H1 (cell line): ENCODE results near the gene ATP5MC3. TPM values are rescaled to one million over a fixed set of nuclear protein-coding genes. Genes with fewer than 3 reads are reported as not detected.

Source experiments
- CTCF ChIA-PET: fragments of 300-600 bp; sonication (Branson Sonifier 250); formaldehyde crosslinking; loops from one replicate; lab custom pipeline; 2021; ENCODE audit not compliant: partially characterized antibody; lab: Charles Lee
- POLR2A ChIA-PET: fragments of 300-600 bp; sonication (Branson Sonifier 250); formaldehyde crosslinking; loops from one replicate; lab custom pipeline; 2021; ENCODE audit warnings: inconsistent platforms; ENCODE audit not compliant: partially characterized antibody; lab: Charles Lee
- DNase-seq, 2 experiments: peaks; one replicate each; pipeline versions ENCODE4 v3.0.0 to v3.0.0-alpha.2; 2010 to 2022; ENCODE audit warnings: low spot score in 2 of 2, low read depth in 1 of 2, mixed read lengths in 1 of 2
- FAIRE-seq: peaks from 2 replicates; lab custom pipeline; 2011; peaks lifted over from hg19 to GRCh38; lab: Jason Lieb, UNC
- H2AFZ ChIP-seq: 2 replicates; pipeline ENCODE4 v1.8.1; 2012; ENCODE audit warnings: low read length, inconsistent platforms
- H2AK5ac ChIP-seq: 2 replicates; pipeline ENCODE4 v1.6.1; 2013; ENCODE audit warnings: low read depth, low read length
- H2BK120ac ChIP-seq: replicated peaks from 2 replicates; pipeline ENCODE3; 2013; ENCODE audit warnings: low read depth, low read length, inconsistent platforms
- H2BK12ac ChIP-seq: 2 replicates; pipeline ENCODE4 v1.6.1; 2013; ENCODE audit warnings: low read depth, low read length
- H2BK15ac ChIP-seq: 2 replicates; pipeline ENCODE4 v1.6.1; 2013; ENCODE audit warnings: low read length
- H2BK20ac ChIP-seq: 2 replicates; pipeline ENCODE4 v1.6.1; 2013; ENCODE audit warnings: low read length
- H2BK5ac ChIP-seq: 2 replicates; pipeline ENCODE4 v1.6.1; 2013; ENCODE audit warnings: low read depth, low read length
- H3K14ac ChIP-seq: 2 replicates; pipeline ENCODE4 v1.6.1; 2013; ENCODE audit warnings: inconsistent platforms; ENCODE audit not compliant: insufficient read length
- H3K18ac ChIP-seq: 2 replicates; pipeline ENCODE4 v1.6.1; 2013; ENCODE audit warnings: low read length; ENCODE audit errors: extremely low read depth
- H3K23ac ChIP-seq: 2 replicates; pipeline ENCODE4 v1.6.1; 2013; ENCODE audit warnings: inconsistent platforms; ENCODE audit not compliant: insufficient read length
- H3K23me2 ChIP-seq: 2 replicates; pipeline ENCODE4 v1.6.1; 2013; ENCODE audit warnings: low read depth, low read length
- H3K27ac ChIP-seq: 2 replicates; pipeline ENCODE4 v1.6.1; 2011; ENCODE audit warnings: low read depth, low read length, inconsistent platforms
- H3K27me3 ChIP-seq, 4 experiments: replicated peaks in 1 of 4; 1 replicate in 1 of 4; 2 replicates in 3 of 4; pipeline versions ENCODE4 v1.6.1 to v1.8.1; 2011 to 2013; ENCODE audit warnings: low read length in 3 of 4, mild to moderate bottlenecking in 3 of 4, inconsistent platforms in 2 of 4, mixed read lengths in 2 of 4, moderate library complexity in 1 of 4; ENCODE audit not compliant: control insufficient read depth in 3 of 4, insufficient read depth in 3 of 4; ENCODE audit errors: extremely low read depth in 1 of 4
- H3K36me3 ChIP-seq, 4 experiments: 2 replicates each; pipeline versions ENCODE4 v1.6.1 to v1.8.1; 2011 to 2013; ENCODE audit warnings: mild to moderate bottlenecking in 4 of 4, low read length in 3 of 4, moderate library complexity in 2 of 4, control low read depth in 1 of 4, inconsistent platforms in 1 of 4; ENCODE audit not compliant: insufficient read depth in 4 of 4, control insufficient read depth in 2 of 4
- H3K4ac ChIP-seq: replicated peaks from 2 replicates; pipeline ENCODE3; 2013; ENCODE audit warnings: low read length, low read depth, mixed read lengths, inconsistent platforms; ENCODE audit not compliant: insufficient read length
- H3K4me1 ChIP-seq, 4 experiments: replicated peaks in 1 of 4; 1 replicate in 1 of 4; 2 replicates in 3 of 4; pipeline versions ENCODE4 v1.6.1 to v1.8.1; 2011 to 2013; ENCODE audit warnings: low read length in 3 of 4, inconsistent platforms in 2 of 4, mixed read lengths in 1 of 4; ENCODE audit not compliant: insufficient read depth in 4 of 4, control insufficient read depth in 3 of 4
- H3K4me2 ChIP-seq, 2 experiments: 2 replicates each; pipeline versions ENCODE4 v1.6.1 to v1.8.1; 2011 to 2013; ENCODE audit warnings: low read depth in 2 of 2, low read length in 2 of 2, control low read depth in 1 of 2, inconsistent platforms in 1 of 2, mild to moderate bottlenecking in 1 of 2; ENCODE audit not compliant: insufficient read depth in 1 of 2
- H3K4me3 ChIP-seq, 4 experiments: fragments of 200-600, 300-600 bp in 1 of 4; sonication (generic), shearing (Covaris generic), sonication (Bioruptor Twin) in 1 of 4; 2 replicates each; pipeline versions ENCODE4 v1.5.1 to v1.8.1; 2011 to 2016; ENCODE audit warnings: low read length in 4 of 4, low read depth in 3 of 4, control low read depth in 2 of 4, inconsistent platforms in 2 of 4, mild to moderate bottlenecking in 2 of 4, mixed read lengths in 1 of 4, moderate library complexity in 1 of 4; ENCODE audit not compliant: insufficient read depth in 2 of 4; ENCODE audit errors: extremely low read depth in 1 of 4
- H3K56ac ChIP-seq: replicated peaks from 2 replicates; pipeline ENCODE3; 2013; ENCODE audit warnings: low read depth, mild to moderate bottlenecking, mixed read lengths, low read length, inconsistent platforms; ENCODE audit not compliant: insufficient read length
- H3K79me1 ChIP-seq: 2 replicates; pipeline ENCODE4 v1.6.1; 2013; ENCODE audit warnings: low read depth, low read length, control low read depth
- H3K79me2 ChIP-seq, 2 experiments: 2 replicates each; pipeline versions ENCODE4 v1.6.1 to v1.8.1; 2012 to 2013; ENCODE audit warnings: low read length in 2 of 2, mild to moderate bottlenecking in 2 of 2, inconsistent platforms in 1 of 2; ENCODE audit not compliant: insufficient read depth in 2 of 2, control insufficient read depth in 1 of 2
- H3K9ac ChIP-seq, 4 experiments: replicated peaks in 1 of 4; 1 replicate in 1 of 4; 2 replicates in 3 of 4; pipeline versions ENCODE4 v1.6.1 to v1.8.1; 2011 to 2013; ENCODE audit warnings: low read depth in 3 of 4, low read length in 3 of 4, control low read depth in 2 of 4, mild to moderate bottlenecking in 2 of 4, moderate library complexity in 2 of 4, inconsistent platforms in 1 of 4; ENCODE audit errors: extremely low read depth in 1 of 4
- H3K9me3 ChIP-seq, 2 experiments: 2 replicates each; pipeline versions ENCODE4 v1.6.1 to v1.8.1; 2012 to 2013; ENCODE audit warnings: mild to moderate bottlenecking in 2 of 2, moderate library complexity in 2 of 2, control low read depth in 1 of 2, inconsistent platforms in 1 of 2, low read depth in 1 of 2, low read length in 1 of 2, mixed read lengths in 1 of 2; ENCODE audit not compliant: insufficient read depth in 2 of 2
- H4K20me1 ChIP-seq, 2 experiments: replicated peaks in 1 of 2; 2 replicates each; pipeline versions ENCODE3 to v1.8.1; 2011 to 2013; ENCODE audit warnings: inconsistent platforms in 2 of 2, low read length in 2 of 2, mild to moderate bottlenecking in 1 of 2; ENCODE audit not compliant: insufficient read depth in 2 of 2, control insufficient read depth in 1 of 2
- H4K5ac ChIP-seq: 2 replicates; pipeline ENCODE4 v1.6.1; 2013; ENCODE audit warnings: low read length, low read depth, mixed read lengths, inconsistent platforms; ENCODE audit not compliant: insufficient read length
- H4K8ac ChIP-seq: 2 replicates; pipeline ENCODE4 v1.8.0; 2013; ENCODE audit warnings: mild to moderate bottlenecking, moderate library complexity, low read length, inconsistent platforms; ENCODE audit not compliant: insufficient read depth; ENCODE audit errors: extremely low read depth
- H4K91ac ChIP-seq: replicated peaks from 2 replicates; pipeline ENCODE3; 2013; ENCODE audit warnings: low read length, mixed read lengths, inconsistent platforms; ENCODE audit not compliant: insufficient read length
- ASH2L ChIP-seq: fragments of 200-600, 300-600 bp; sonication (generic); IDR thresholded peaks from one replicate; pipeline ENCODE4 v1.7.1; 2017; ENCODE audit warnings: low read length
- ATF2 ChIP-seq: IDR thresholded peaks from 2 replicates; pipeline ENCODE4 v1.6.1; 2012; ENCODE audit warnings: low read length, inconsistent platforms
- BRCA1 ChIP-seq: IDR thresholded peaks from 2 replicates; pipeline ENCODE4 v1.6.1; 2012; ENCODE audit warnings: low read depth, low read length, improper control_type of control experiment
- CBX5 ChIP-seq: fragments of 300-800, 300-1000 bp; sonication (generic); IDR thresholded peaks from 2 replicates; pipeline ENCODE4 v1.7.1; 2016; ENCODE audit warnings: antibody characterized with exemption, low read length, low read depth
- CREB1 ChIP-seq: IDR thresholded peaks from 2 replicates; pipeline ENCODE4 v1.6.1; 2012; ENCODE audit warnings: inconsistent platforms
- EP300 ChIP-seq, 2 experiments: IDR thresholded peaks; 1 replicate in 1 of 2; 2 replicates in 1 of 2; pipeline ENCODE4 v1.6.1; 2011 to 2012; ENCODE audit warnings: low read depth in 2 of 2, low read length in 2 of 2, mild to moderate bottlenecking in 2 of 2, borderline replicate concordance in 1 of 2, inconsistent platforms in 1 of 2, moderate library complexity in 1 of 2
- GTF2F1 ChIP-seq: IDR thresholded peaks from 2 replicates; pipeline ENCODE4 v1.6.1; 2012; ENCODE audit warnings: low read depth, low read length, improper control_type of control experiment, borderline replicate concordance
- KDM1A ChIP-seq: fragments of 200-600, 300-600 bp; sonication (generic); IDR thresholded peaks from 2 replicates; pipeline ENCODE4 v1.7.1; 2016; ENCODE audit warnings: mild to moderate bottlenecking, low read length, borderline replicate concordance
- KDM4A ChIP-seq: IDR thresholded peaks from one replicate; pipeline ENCODE4 v1.7.1; 2012; ENCODE audit warnings: low read depth, mild to moderate bottlenecking, moderate library complexity, low read length, inconsistent platforms; ENCODE audit not compliant: severe bottlenecking
- MAFK ChIP-seq: IDR thresholded peaks from 2 replicates; pipeline ENCODE4 v1.6.1; 2012; ENCODE audit warnings: low read depth, mild to moderate bottlenecking, improper control_type of control experiment, low read length
- RXRA ChIP-seq: IDR thresholded peaks from 2 replicates; pipeline ENCODE4 v1.6.1; 2011; ENCODE audit warnings: low read depth, mild to moderate bottlenecking, low read length, moderate library complexity; ENCODE audit not compliant: insufficient read depth
- SRF ChIP-seq: IDR thresholded peaks from 2 replicates; pipeline ENCODE4 v1.6.1; 2011; ENCODE audit warnings: mild to moderate bottlenecking, low read depth, low read length, moderate library complexity
- TBP ChIP-seq: IDR thresholded peaks from 2 replicates; pipeline ENCODE4 v1.6.1; 2011; ENCODE audit warnings: low read depth, low read length, improper control_type of control experiment
- WGBS, 2 experiments: shearing (Covaris generic) in 1 of 2; methylation state at CpG; one replicate each; pipeline versions ENCODE4 v1.1.6 to v1.1.7; 2013 to 2015; ENCODE audit warnings: low lambda C conversion rate in 2 of 2, mixed read lengths in 2 of 2, inconsistent platforms in 1 of 2, low coverage in 1 of 2, missing lambda C conversion rate in 1 of 2; ENCODE audit not compliant: insufficient replicate concordance in 2 of 2, insufficient coverage in 1 of 2, insufficient read length in 1 of 2; ENCODE audit errors: extremely low coverage in 1 of 2, missing lambda C conversion rate in 1 of 2; 5-methylcytosine and 5-hydroxymethylcytosine counted together
- polyA plus RNA-seq, 7 experiments: library from polyadenylated mRNA; depleted of rRNA in 3 of 7; stranded (reverse) in 5 of 7; unstranded in 2 of 7; fragments of >200 nt in 5 of 7; fragments of 200-250 nt in 2 of 7; gene quantifications; 1 replicate in 5 of 7; 2 replicates in 1 of 7; 4 replicates in 1 of 7; pipeline versions ENCODE4 v1.2.1 to v1.2.3, GENCODE V29; 2011 to 2013; ENCODE audit warnings: missing spikeins in 2 of 7, mixed read lengths in 2 of 7
- total RNA-seq: library from RNA; stranded (reverse); fragmentation: NEBNext Ultra II Directional; extraction: Animal tissue kit (Norgen Biotek cat#: 25700); gene quantifications from 2 replicates; pipeline ENCODE4 v1.2.1, GENCODE V29; 2021

The ATP5MC3 gene
- total and polyA plus RNA-seq, 2 of the 8 experiments (the other 6 are each of a cell fraction or from before 2014, with no cell fraction given): 320 to 856 TPM

GRCh38 chr2:175143678-175144077 is 37.8 kb downstream of the ATP5MC3 start:
- POLR2A ChIA-PET: no interaction called here
- WGBS, 2 experiments: 94% methylated on average over 2 of the region's 2 CpGs; no CpG with 5 or more reads in 1 of the 2 experiments
- peaks cover 5 to 6% of the 10 kb centered on the region in 2 experiments for H4K20me1 ChIP-seq
- TF ChIP-seq CREB1 (no peak), CBX5 (no peak), ATF2 (no peak), SRF (no peak), RXRA (no peak), GTF2F1 (no peak), MAFK (no peak), KDM4A (no peak), BRCA1 (no peak), EP300 (IDR thresholded peaks at IDR 0.05; ENCODE audit: borderline replicate concordance in 1 of 2, low read depth in 2 of 2, low read length in 2 of 2) (no peak), TBP (no peak), ASH2L (no peak), KDM1A (no peak)

More at GRCh38 chr2:175143678-175144077, 37.8 kb downstream of the ATP5MC3 start:
- Histone ChIP-seq H3K79me2 (peaks cover 0 to 88% of the 10 kb centered on the region in 2 experiments; a peak in 2 of 4 replicates), H3K4ac (no peak overlapping the region), H4K8ac (no peak overlapping the region), H2BK20ac (no peak overlapping the region), H2AFZ (no peak overlapping the region), H3K79me1 (no peaks in the 10 kb centered on the region; the same call in 1 of the 2 replicates), H3K27ac (no peak overlapping the region), H3K9me3 (no peaks in the 10 kb centered on the region), H3K56ac (no peak overlapping the region), H3K4me2 (no peak overlapping the region), H2BK5ac (no peak overlapping the region), H3K14ac (no peak overlapping the region), H3K18ac (no peak overlapping the region), H3K4me1 (no peaks in the 10 kb centered on the region), H3K4me3 (no peak overlapping the region), H2AK5ac (no peak overlapping the region), H4K91ac (no peak overlapping the region), H2BK15ac (no peak overlapping the region), H3K27me3 (no peaks in the 10 kb centered on the region), H2BK120ac (no peak overlapping the region), H3K23ac (no peak overlapping the region), H3K9ac (no peak overlapping the region), H4K5ac (no peak overlapping the region), H3K23me2 (no peaks in the 10 kb centered on the region; the same call in 1 of the 2 replicates), H2BK12ac (no peak overlapping the region), H3K36me3 (peaks cover 0 to 5% (median 0%) of the 10 kb centered on the region in 4 experiments; a peak in 3 of 8 replicates)
- no peak for DNase-seq
- CTCF ChIA-PET: no interaction called here
- FAIRE-seq: no peak
